IMR-90 (cell line): Measurements from ENCODE around the gene NMNAT1. TPM values are rescaled to one million over a fixed set of nuclear protein-coding genes. Genes with fewer than 3 reads are reported as not detected.

ENCODE experiments used
- ATAC-seq: fragments of 200-7000 bp; cut with Tn5 transposase; 2 replicates; pipeline ENCODE4 v1.9.1; 2020; ENCODE audit warnings: low read depth, mild to moderate bottlenecking, moderate library complexity
- BruUV-seq: library from RNA; stranded (reverse); fragments of 400-500 nt; replicated peaks from 2 replicates; lab custom pipeline; 2021; lab: Mats Ljungman, UMichigan
- CTCF ChIA-PET: fragments of 300-600 bp; formaldehyde crosslinking; extraction: SDS; loops from one replicate; lab custom pipeline; 2021; ENCODE audit warnings: antibody characterized with exemption; lab: Yijun Ruan, JAX
- POLR2A ChIA-PET: fragments of 300-600 bp; sonication (Branson Sonifier 250); formaldehyde crosslinking; loops from one replicate; lab custom pipeline; 2022; ENCODE audit warnings: antibody characterized with exemption; ENCODE audit not compliant: unreplicated experiment; lab: Charles Lee
- DNase-seq: peaks from one replicate; pipeline ENCODE4 v3.0.0; 2013
- H2AFZ ChIP-seq: replicated peaks from 2 replicates; pipeline ENCODE3; 2013; ENCODE audit warnings: low read length, mild to moderate bottlenecking; ENCODE audit not compliant: poor library complexity
- H2AK5ac ChIP-seq: 2 replicates; pipeline ENCODE4 v1.6.1; 2013; ENCODE audit warnings: low read depth, low read length, inconsistent platforms
- H2AK9ac ChIP-seq: replicated peaks from 2 replicates; pipeline ENCODE3; 2013; ENCODE audit warnings: mild to moderate bottlenecking, low read depth, low read length, moderate library complexity; ENCODE audit not compliant: poor library complexity
- H2BK120ac ChIP-seq: 2 replicates; pipeline ENCODE4 v1.6.1; 2013; ENCODE audit warnings: low read depth, low read length, inconsistent platforms
- H2BK15ac ChIP-seq: 3 replicates; pipeline ENCODE4 v1.6.1; 2013; ENCODE audit warnings: low read depth, low read length, inconsistent platforms
- H2BK20ac ChIP-seq: 2 replicates; pipeline ENCODE4 v1.6.1; 2013; ENCODE audit warnings: low read depth, mild to moderate bottlenecking, inconsistent platforms, low read length, moderate library complexity
- H2BK5ac ChIP-seq: 2 replicates; pipeline ENCODE4 v1.6.1; 2013; ENCODE audit warnings: mild to moderate bottlenecking, low read depth, low read length, inconsistent platforms; ENCODE audit not compliant: poor library complexity, severe bottlenecking
- H3K14ac ChIP-seq: replicated peaks from 2 replicates; pipeline ENCODE4 v1.6.1; 2013; ENCODE audit warnings: low read depth, low read length, inconsistent platforms
- H3K18ac ChIP-seq: 2 replicates; pipeline ENCODE4 v1.6.1; 2013; ENCODE audit warnings: low read depth, low read length, control low read depth
- H3K23ac ChIP-seq: 2 replicates; pipeline ENCODE4 v1.6.1; 2013; ENCODE audit warnings: low read depth, low read length, inconsistent platforms
- H3K27ac ChIP-seq: 2 replicates; pipeline ENCODE4 v1.5.1; 2013; ENCODE audit warnings: mild to moderate bottlenecking, control low read depth, low read length; ENCODE audit not compliant: insufficient read depth
- H3K27me3 ChIP-seq: 2 replicates; pipeline ENCODE4 v1.6.1; 2013; ENCODE audit warnings: low read length; ENCODE audit not compliant: control insufficient read depth, insufficient read depth
- H3K36me3 ChIP-seq: 2 replicates; pipeline ENCODE4 v1.6.1; 2013; ENCODE audit warnings: low read length, mixed read lengths; ENCODE audit not compliant: control insufficient read depth, insufficient read depth
- H3K4ac ChIP-seq: 2 replicates; pipeline ENCODE4 v1.6.1; 2013; ENCODE audit warnings: low read depth, low read length, inconsistent platforms
- H3K4me1 ChIP-seq: 2 replicates; pipeline ENCODE4 v1.6.1; 2013; ENCODE audit warnings: low read length, mixed read lengths; ENCODE audit not compliant: control insufficient read depth, insufficient read depth
- H3K4me2 ChIP-seq: 2 replicates; pipeline ENCODE4 v1.6.1; 2013; ENCODE audit warnings: low read depth, mild to moderate bottlenecking, control low read depth, low read length, moderate library complexity
- H3K4me3 ChIP-seq: 2 replicates; pipeline ENCODE4 v1.5.1; 2013; ENCODE audit warnings: low read depth, mild to moderate bottlenecking, control low read depth, low read length, moderate library complexity; ENCODE audit not compliant: insufficient read depth
- H3K56ac ChIP-seq: 2 replicates; pipeline ENCODE4 v1.6.1; 2013; ENCODE audit warnings: low read length, inconsistent platforms; ENCODE audit not compliant: insufficient read depth; ENCODE audit errors: extremely low read depth
- H3K79me1 ChIP-seq, 2 experiments: 2 replicates each; pipeline ENCODE4 v1.6.1; 2013; ENCODE audit warnings: low read length in 2 of 2, inconsistent platforms in 1 of 2, low read depth in 1 of 2
- H3K9ac ChIP-seq: 2 replicates; pipeline ENCODE4 v1.6.1; 2013; ENCODE audit warnings: low read depth, low read length, control low read depth
- H3K9me1 ChIP-seq: 2 replicates; pipeline ENCODE4 v1.6.1; 2013; ENCODE audit warnings: low read length, inconsistent platforms; ENCODE audit not compliant: insufficient read depth
- H3K9me3 ChIP-seq: 2 replicates; pipeline ENCODE4 v1.6.1; 2013; ENCODE audit warnings: low read length; ENCODE audit not compliant: control insufficient read depth, insufficient read depth
- H4K20me1 ChIP-seq: 2 replicates; pipeline ENCODE4 v1.6.1; 2013; ENCODE audit warnings: low read length, inconsistent platforms; ENCODE audit not compliant: insufficient read depth
- H4K5ac ChIP-seq: 2 replicates; pipeline ENCODE4 v1.6.1; 2013; ENCODE audit warnings: mild to moderate bottlenecking, low read depth, low read length, control low read depth
- H4K8ac ChIP-seq, 2 experiments: 2 replicates each; pipeline ENCODE4 v1.6.1; 2013; ENCODE audit warnings: low read depth in 2 of 2, low read length in 2 of 2, control low read depth in 1 of 2, inconsistent platforms in 1 of 2
- H4K91ac ChIP-seq: 2 replicates; pipeline ENCODE4 v1.6.1; 2013; ENCODE audit warnings: low read depth, low read length, inconsistent platforms; ENCODE audit not compliant: insufficient read depth
- BHLHE40 ChIP-seq: fragments of 150-350 bp; IDR thresholded peaks from 2 replicates; pipeline ENCODE4 v1.6.1; 2016; ENCODE audit warnings: mild to moderate bottlenecking, low read depth, low read length
- CEBPB ChIP-seq: IDR thresholded peaks from 2 replicates; pipeline ENCODE4 v1.6.1; 2012; ENCODE audit warnings: low read depth, low read length, improper control_type of control experiment
- CHD1 ChIP-seq: IDR thresholded peaks from 2 replicates; pipeline ENCODE4 v1.6.1; 2012; ENCODE audit warnings: low read depth, low read length, improper control_type of control experiment
- CTCF ChIP-seq: conservative IDR thresholded peaks from 2 replicates; pipeline ENCODE4 v1.5.1; 2012; ENCODE audit warnings: mild to moderate bottlenecking, low read depth, low read length, improper control_type of control experiment
- ELK1 ChIP-seq: fragments of 150-350 bp; IDR thresholded peaks from 2 replicates; pipeline ENCODE4 v1.6.1; 2016; ENCODE audit warnings: low read depth, mild to moderate bottlenecking, low read length, moderate library complexity, borderline replicate concordance
- FOS ChIP-seq: fragments of 150-350 bp; IDR thresholded peaks from 2 replicates; pipeline ENCODE4 v1.6.1; 2016; ENCODE audit warnings: low read depth, low read length
- MAFK ChIP-seq: IDR thresholded peaks from 2 replicates; pipeline ENCODE4 v1.6.1; 2012; ENCODE audit warnings: low read depth, low read length, improper control_type of control experiment
- MXI1 ChIP-seq: IDR thresholded peaks from 2 replicates; pipeline ENCODE4 v1.6.1; 2012; ENCODE audit warnings: low read depth, mild to moderate bottlenecking, low read length, moderate library complexity, borderline replicate concordance
- NFE2L2 ChIP-seq: fragments of 150-350 bp; IDR thresholded peaks from 2 replicates; pipeline ENCODE4 v1.6.1; 2016; ENCODE audit warnings: low read depth, mild to moderate bottlenecking, low read length
- POLR2A ChIP-seq: IDR thresholded peaks from 2 replicates; pipeline ENCODE4 v1.6.1; 2012; ENCODE audit warnings: mild to moderate bottlenecking, low read depth, low read length
- RAD21 ChIP-seq: IDR thresholded peaks from 2 replicates; pipeline ENCODE4 v1.6.1; 2012; ENCODE audit warnings: low read length, improper control_type of control experiment
- RCOR1 ChIP-seq: IDR thresholded peaks from 2 replicates; pipeline ENCODE4 v1.6.1; 2012; ENCODE audit warnings: mild to moderate bottlenecking, low read length, improper control_type of control experiment; ENCODE audit not compliant: insufficient replicate concordance
- RFX5 ChIP-seq: IDR thresholded peaks from 2 replicates; pipeline ENCODE4 v1.8.0; 2012; ENCODE audit warnings: low read depth, mild to moderate bottlenecking, low read length, moderate library complexity
- USF2 ChIP-seq: fragments of 150-350 bp; IDR thresholded peaks from 2 replicates; pipeline ENCODE4 v1.6.1; 2017; ENCODE audit warnings: mild to moderate bottlenecking, antibody characterized with exemption, low read length, low read depth
- WGBS, 2 experiments: methylation state at CpG; one replicate each; pipeline versions ENCODE4 v1.1.5 to v1.1.7; 2013; ENCODE audit warnings: missing lambda C conversion rate in 2 of 2; ENCODE audit not compliant: insufficient read length in 1 of 2; ENCODE audit errors: extremely low coverage in 2 of 2; 5-methylcytosine and 5-hydroxymethylcytosine counted together
- dilution Hi-C: fragments of 300-500 bp; cut with HindIII; formaldehyde crosslinking; loops from one replicate; pipeline ENCODE4 v1.14.3; 2018; ENCODE audit warnings: low sequenced_read_pairs; ENCODE audit not compliant: unreplicated experiment
- in situ Hi-C: fragments of 300-500 bp; cut with MboI; formaldehyde crosslinking; loops from 3 replicates; pipeline ENCODE4 v1.14.3; 2019; ENCODE audit warnings: low sequenced_read_pairs, inconsistent platforms, mixed read lengths
- intact Hi-C: fragments of 100-400 bp; cut with micrococcal nuclease; formaldehyde crosslinking; loops from 2 replicates; pipeline ENCODE4 v1.10.0; 2022
- polyA plus RNA-seq, 3 experiments: library from polyadenylated mRNA; depleted of rRNA; stranded (reverse); fragments of >200 nt; gene quantifications; 2 replicates each; pipeline ENCODE4 v1.2.3, GENCODE V29; 2012; ENCODE audit warnings: low replicate concordance in 1 of 3
- total RNA-seq: library from RNA; depleted of rRNA; stranded (reverse); fragments of >200 nt; gene quantifications from 2 replicates; pipeline ENCODE4 v1.2.3, GENCODE V29; 2012

NMNAT1 gene
- total and polyA plus RNA-seq, 2 of the 4 experiments (the other 2 are of a cell fraction) = 9.1 to 11.7 TPM

- H3K4me2 ChIP-seq = peak within 1 kb of the TSS; percentile 65
- no peaks in the 10 kb centered on the region for H3K4me1 ChIP-seq
- no peak within 1 kb of the TSS for H4K91ac ChIP-seq
- peak within 1 kb of the TSS; percentile 86 for H2AFZ ChIP-seq
- H4K20me1 ChIP-seq = no peaks in the 10 kb centered on the region
- H3K79me1 ChIP-seq = no peaks in the 10 kb centered on the region
- H3K9me1 ChIP-seq = no peaks in the 10 kb centered on the region
- dilution Hi-C loops = no loop called here
- H3K23ac ChIP-seq = peak within 1 kb of the TSS; percentile 24; the same call in 1 of the 2 replicates
- 6% methylated on average over 44 of the region's 71 CpGs; no CpG with 5 or more reads in 1 of the 2 experiments for WGBS, 2 experiments
- no peaks in the 10 kb centered on the region for H3K36me3 ChIP-seq
- no peak within 1 kb of the TSS for H3K4ac ChIP-seq
- ATAC-seq (peak; percentile 46), DNase-seq (no peak)
- no peak within 1 kb of the TSS for H2BK120ac ChIP-seq
- peaks cover 3% of the 10 kb centered on the region for H3K9me3 ChIP-seq
- no peak within 1 kb of the TSS for H2AK5ac ChIP-seq
- no peak within 1 kb of the TSS for H3K27ac ChIP-seq
- no peak within 1 kb of the TSS for H3K18ac ChIP-seq
- no peak within 1 kb of the TSS for H4K5ac ChIP-seq
- no TSS peak for BruUV-seq
- in situ Hi-C loops = no loop called here
- no peak within 1 kb of the TSS for H2AK9ac ChIP-seq
- no peak within 1 kb of the TSS for H2BK5ac ChIP-seq
- H3K56ac ChIP-seq = no peak within 1 kb of the TSS
- H4K8ac ChIP-seq = no peak within 1 kb of the TSS
- H3K14ac ChIP-seq = no peak within 1 kb of the TSS
- ChIA-PET POLR2A (no interaction called here), CTCF (no interaction called here)
- intact Hi-C loops = no loop called here
- H3K9ac ChIP-seq = no peak within 1 kb of the TSS
- peaks cover 26% of the 10 kb centered on the region for H3K27me3 ChIP-seq
- H3K4me3 ChIP-seq = peak within 1 kb of the TSS; percentile 40; the same call in 1 of the 2 replicates
- no peak within 1 kb of the TSS for H2BK20ac ChIP-seq
- no peak within 1 kb of the TSS for H2BK15ac ChIP-seq
- TF ChIP-seq ELK1 (no peak), BHLHE40 (no peak), FOS (no peak), RAD21 (no peak), CHD1 (no peak), RCOR1 (no peak), POLR2A (no peak), CEBPB (no peak), MXI1 (no peak), RFX5 (no peak), MAFK (no peak), USF2 (no peak), CTCF (no peak), NFE2L2 (no peak)
These were observed 53.6 kb downstream of the NMNAT1 start, which contains the start of gene RBP7 for GRCh38 chr1:9996624-9997582. Gene RBP7 (plus strand): TSS chr1:9997228. CDS start chr1:9997259, 31 bp downstream.
